ENCODE data around the gene LSAMP. TPM values are rescaled to one million over a fixed set of nuclear protein-coding genes. Genes with fewer than 3 reads are reported as not detected.

The LSAMP gene
- total RNA-seq, 1 experiment from 2014 or later: 0.90 TPM

DNA sequence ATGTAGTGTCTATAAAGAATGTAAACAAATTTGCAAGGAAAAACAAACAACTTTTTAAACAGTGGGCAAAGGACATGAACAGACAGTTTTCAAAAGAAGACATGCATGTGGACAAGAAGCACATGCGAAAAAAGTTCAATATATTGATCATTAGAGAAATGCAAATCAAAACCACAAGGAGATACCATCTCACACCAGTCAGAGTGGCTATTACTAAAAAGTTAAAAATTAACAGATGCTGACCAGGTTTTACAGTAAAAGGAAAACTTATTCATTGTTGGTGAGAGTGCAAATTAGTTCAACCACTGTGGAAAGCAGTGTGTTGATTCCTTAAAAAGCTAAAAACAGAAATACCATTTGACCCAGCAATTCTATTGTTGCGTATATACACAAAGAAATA is 47.1 kb upstream of the LSAMP start:
- no peak overlapping the region for H2BK120ac ChIP-seq (ENCODE audit: low read depth, low read length, poor library complexity, severe bottlenecking)
- H3T11ph ChIP-seq (ENCODE audit: low read length): no peak overlapping the region
- H2AFZ ChIP-seq (ENCODE audit: low read length): no peak overlapping the region
- H3K27ac ChIP-seq (ENCODE audit: insufficient read length, low read depth, low read length): no peak overlapping the region
- H4K5ac ChIP-seq (ENCODE audit: insufficient read length, low read depth, low read length): no peak overlapping the region
- H3K4ac ChIP-seq (ENCODE audit: low read depth, low read length): no peak overlapping the region
- H3K27me3 Mint-ChIP-seq (ENCODE audit: low read depth): no peaks in the 10 kb centered on the region; the same call in 1 of the 2 replicates
- no peaks in the 10 kb centered on the region for H3K4me1 ChIP-seq (ENCODE audit: insufficient read depth, low read length)
- no peak overlapping the region for H3K14ac ChIP-seq (ENCODE audit: insufficient read depth, low read length)
- H3K9ac ChIP-seq (ENCODE audit: extremely low read depth, insufficient read length, low read length): no peak overlapping the region
- H2BK15ac ChIP-seq (ENCODE audit: low read depth, low read length): no peak overlapping the region
- DNase-seq: no peak
- no peak overlapping the region for H3K4me3 Mint-ChIP-seq
- H3K79me2 ChIP-seq (ENCODE audit: insufficient read depth, low read length): no peaks in the 10 kb centered on the region
- peaks cover 5 to 6% of the 10 kb centered on the region in 2 experiments; a peak in 4 of 5 replicates for H3K9me3 Mint-ChIP-seq
- TF ChIP-seq, protein P1, sequence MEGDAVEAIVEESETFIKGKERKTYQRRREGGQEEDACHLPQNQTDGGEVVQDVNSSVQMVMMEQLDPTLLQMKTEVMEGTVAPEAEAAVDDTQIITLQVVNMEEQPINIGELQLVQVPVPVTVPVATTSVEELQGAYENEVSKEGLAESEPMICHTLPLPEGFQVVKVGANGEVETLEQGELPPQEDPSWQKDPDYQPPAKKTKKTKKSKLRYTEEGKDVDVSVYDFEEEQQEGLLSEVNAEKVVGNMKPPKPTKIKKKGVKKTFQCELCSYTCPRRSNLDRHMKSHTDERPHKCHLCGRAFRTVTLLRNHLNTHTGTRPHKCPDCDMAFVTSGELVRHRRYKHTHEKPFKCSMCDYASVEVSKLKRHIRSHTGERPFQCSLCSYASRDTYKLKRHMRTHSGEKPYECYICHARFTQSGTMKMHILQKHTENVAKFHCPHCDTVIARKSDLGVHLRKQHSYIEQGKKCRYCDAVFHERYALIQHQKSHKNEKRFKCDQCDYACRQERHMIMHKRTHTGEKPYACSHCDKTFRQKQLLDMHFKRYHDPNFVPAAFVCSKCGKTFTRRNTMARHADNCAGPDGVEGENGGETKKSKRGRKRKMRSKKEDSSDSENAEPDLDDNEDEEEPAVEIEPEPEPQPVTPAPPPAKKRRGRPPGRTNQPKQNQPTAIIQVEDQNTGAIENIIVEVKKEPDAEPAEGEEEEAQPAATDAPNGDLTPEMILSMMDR (conservative IDR thresholded peaks at IDR 0.05): no peak
- H3K79me1 ChIP-seq (ENCODE audit: insufficient read depth, low read depth, low read length, poor library complexity, severe bottlenecking): no peaks in the 10 kb centered on the region
- no peaks in the 10 kb centered on the region for H3K27me3 ChIP-seq (ENCODE audit: insufficient read depth, low read length)
- peaks cover 0 to 6% (median under 1%) of the 10 kb centered on the region in 3 experiments; a peak in 4 of 7 replicates for H3K36me3 Mint-ChIP-seq (ENCODE audit: insufficient read depth in 1 of 3, low read depth in 3 of 3)
- no peak overlapping the region for H3K23ac ChIP-seq (ENCODE audit: insufficient read length, low read depth, low read length)
- no peak overlapping the region for H3K56ac ChIP-seq (ENCODE audit: insufficient read length, low read depth, low read length)
- no peak overlapping the region for H4K91ac ChIP-seq (ENCODE audit: insufficient read length, low read depth, low read length)
- no peak overlapping the region for H2AK5ac ChIP-seq (ENCODE audit: insufficient read length, low read length)
- no peak overlapping the region for H3K18ac ChIP-seq (ENCODE audit: insufficient read length, low read depth, low read length)
- H4K8ac ChIP-seq (replicated peaks; ENCODE audit: insufficient read length, low read depth, low read length): no peak overlapping the region
- no peak overlapping the region for H3K27ac Mint-ChIP-seq
- H2BK20ac ChIP-seq (ENCODE audit: low read depth, low read length, poor library complexity, severe bottlenecking): no peak overlapping the region
- no peak overlapping the region for H2BK12ac ChIP-seq (ENCODE audit: insufficient read length, low read depth, low read length)
- no peaks in the 10 kb centered on the region for H3K23me2 ChIP-seq (ENCODE audit: insufficient read length, low read depth, low read length, poor library complexity, severe bottlenecking)
- H2BK5ac ChIP-seq (ENCODE audit: insufficient read length, low read length): no peak overlapping the region
- no peak overlapping the region for H3K4me2 ChIP-seq (ENCODE audit: insufficient read depth, insufficient read length, low read length)
- peaks cover 9 to 10% of the 10 kb centered on the region in 2 experiments for H3K4me1 Mint-ChIP-seq
- no peaks in the 10 kb centered on the region for H3K9me3 ChIP-seq (ENCODE audit: control insufficient read depth, low read depth, low read length)
- H4K20me1 ChIP-seq (ENCODE audit: control insufficient read depth, insufficient read depth, insufficient read length): no peaks in the 10 kb centered on the region
- WGBS (ENCODE audit: extremely low coverage, insufficient read length, low lambda C conversion rate): no CpG with 5 or more reads among the region's 2 CpGs
